ENCODE results near the gene LCN10. TPM values are rescaled to one million over a fixed set of nuclear protein-coding genes. Genes with fewer than 3 reads are reported as not detected.
"Not testable (repeated sequence)": the region's sequence is repeated elsewhere in the genome, so short reads cannot be mapped to it uniquely, and the experiment has no call there.

Gene LCN10
- total RNA-seq, 1 experiment from 2014 or later: not detected

- not testable (repeated sequence) for DNase-seq (ENCODE audit: low read depth)
These were observed 38.0 kb downstream of the LCN10 start for GRCh38 chr9:136704741-136705140.

- no peak for DNase-seq (ENCODE audit: low read depth)
These were observed 39.4 kb downstream of the LCN10 start for GRCh38 chr9:136703276-136703860.

GRCh38 chr9:136701668-136702053 lies 41.1 kb downstream of the LCN10 start:
- DNase-seq (ENCODE audit: low read depth): no peak

GRCh38 chr9:136700959-136701667 lies 41.6 kb downstream of the LCN10 start:
- no peak for DNase-seq (ENCODE audit: low read depth)

- no peak for DNase-seq (ENCODE audit: low read depth)
These were observed 42.4 kb downstream of the LCN10 start for GRCh38 chr9:136700304-136700703.

- DNase-seq (ENCODE audit: low read depth): no peak
These were observed 44.0 kb downstream of the LCN10 start for GRCh38 chr9:136698635-136699246.

- DNase-seq (ENCODE audit: low read depth): no peak
These were observed 44.8 kb downstream of the LCN10 start for GRCh38 chr9:136697821-136698526.

- DNase-seq (ENCODE audit: low read depth): no peak
These were observed 45.5 kb downstream of the LCN10 start for GRCh38 chr9:136697146-136697820.

- no peak for DNase-seq (ENCODE audit: low read depth)
These were observed 46.2 kb downstream of the LCN10 start for GRCh38 chr9:136696502-136696901.

- DNase-seq (ENCODE audit: low read depth): no peak
These were observed 46.8 kb downstream of the LCN10 start for GRCh38 chr9:136695955-136696354.

- peak; percentile 47 for DNase-seq (ENCODE audit: low read depth)
These were observed 47.3 kb downstream of the LCN10 start for GRCh38 chr9:136695435-136695895.

GRCh38 chr9:136694872-136695247 lies 47.9 kb downstream of the LCN10 start:
- no peak for DNase-seq (ENCODE audit: low read depth)

- DNase-seq (ENCODE audit: low read depth): no peak
These were observed 48.4 kb downstream of the LCN10 start for GRCh38 chr9:136694163-136694871.

GRCh38 chr9:136693490-136694162 lies 49.1 kb downstream of the LCN10 start:
- DNase-seq (ENCODE audit: low read depth): no peak

- no peak for DNase-seq (ENCODE audit: low read depth)
These were observed 49.6 kb downstream of the LCN10 start for GRCh38 chr9:136693135-136693489.

GRCh38 chr9:136692185-136693134 lies 50.3 kb downstream of the LCN10 start:
- DNase-seq (ENCODE audit: low read depth): no peak

- no peak for DNase-seq (ENCODE audit: low read depth)
These were observed 51.2 kb downstream of the LCN10 start for GRCh38 chr9:136691316-136692184.

GRCh38 chr9:136690806-136691261 lies 51.9 kb downstream of the LCN10 start:
- no peak for DNase-seq (ENCODE audit: low read depth)

Measured in LHCN-M2 (cell line).